Common myeloid progenitor, CD34-positive (primary cell): ENCODE measurements around the gene CHURC1.

Source experiments
- CTCF ChIA-PET: fragments of 350-600 bp; sonication (Branson Sonifier 250); formaldehyde crosslinking; loops from one replicate; lab custom pipeline; 2021; ENCODE audit warnings: antibody characterized with exemption; lab: Charles Lee
- POLR2A ChIA-PET: fragments of 350-600 bp; sonication (Branson Sonifier 250); formaldehyde crosslinking; loops from one replicate; lab custom pipeline; 2021; ENCODE audit warnings: antibody characterized with exemption; lab: Charles Lee
- DNase-seq, 3 donors: peaks; one replicate each; pipeline versions ENCODE4 v3.0.0 to v3.0.0-alpha.2; 2013
- H3K27ac ChIP-seq, 2 experiments: 1 replicate in 1 of 2; 2 replicates in 1 of 2; pipeline ENCODE4 v1.7.0; 2013; ENCODE audit warnings: inconsistent platforms in 2 of 2, low read length in 2 of 2, mild to moderate bottlenecking in 2 of 2, low read depth in 1 of 2, moderate library complexity in 1 of 2; ENCODE audit not compliant: severe bottlenecking in 2 of 2, insufficient read depth in 1 of 2, poor library complexity in 1 of 2
- H3K27me3 ChIP-seq, 5 experiments: replicated peaks in 2 of 5; 1 replicate in 3 of 5; 2 replicates in 2 of 5; pipeline versions ENCODE4 v1.6.1 to v1.7.0; 2013; ENCODE audit warnings: low read length in 4 of 5, mild to moderate bottlenecking in 2 of 5, moderate library complexity in 2 of 5, inconsistent platforms in 1 of 5; ENCODE audit not compliant: insufficient read depth in 5 of 5, control insufficient read depth in 4 of 5
- H3K36me3 ChIP-seq, 4 experiments: 1 replicate in 2 of 4; 2 replicates in 2 of 4; pipeline versions ENCODE4 v1.6.1 to v1.7.0; 2013; ENCODE audit warnings: low read length in 3 of 4, control low read depth in 1 of 4, mild to moderate bottlenecking in 1 of 4; ENCODE audit not compliant: control insufficient read depth in 4 of 4, insufficient read depth in 4 of 4
- H3K4me1 ChIP-seq, 4 experiments: 1 replicate in 3 of 4; 2 replicates in 1 of 4; pipeline versions ENCODE4 v1.6.1 to v1.7.1; 2013; ENCODE audit warnings: low read length in 3 of 4, mild to moderate bottlenecking in 3 of 4, control low read depth in 1 of 4, inconsistent platforms in 1 of 4, moderate library complexity in 1 of 4; ENCODE audit not compliant: control insufficient read depth in 4 of 4, insufficient read depth in 4 of 4; ENCODE audit errors: control extremely low read depth in 1 of 4
- H3K4me3 ChIP-seq, 7 experiments: 1 replicate in 4 of 7; 2 replicates in 3 of 7; pipeline versions ENCODE4 v1.5.1 to v1.7.0; 2013; ENCODE audit warnings: mild to moderate bottlenecking in 7 of 7, low read length in 6 of 7, moderate library complexity in 6 of 7, inconsistent platforms in 2 of 7, low read depth in 2 of 7, control low read depth in 1 of 7; ENCODE audit not compliant: insufficient read depth in 4 of 7, control insufficient read depth in 1 of 7; ENCODE audit errors: extremely low read depth in 1 of 7
- H3K9me3 ChIP-seq, 5 experiments: 1 replicate in 4 of 5; 2 replicates in 1 of 5; pipeline versions ENCODE4 v1.6.1 to v1.7.1; 2013; ENCODE audit warnings: low read length in 4 of 5, mild to moderate bottlenecking in 2 of 5, inconsistent platforms in 1 of 5, low read depth in 1 of 5, moderate library complexity in 1 of 5; ENCODE audit not compliant: control insufficient read depth in 4 of 5, insufficient read depth in 2 of 5; ENCODE audit errors: control extremely low read depth in 1 of 5
- WGBS: methylation state at CpG from one replicate; pipeline ENCODE4 v1.1.5; 2013; ENCODE audit not compliant: insufficient coverage; 5-methylcytosine and 5-hydroxymethylcytosine counted together

The CHURC1 gene

GRCh38 chr14:64870160-64870559 lies 44.1 kb upstream of the CHURC1 start:
- DNase-seq = peak; percentile 41 to 79 (median 71)
- WGBS = 0% methylated on average over 1 of the region's 2 CpGs
- ChIA-PET CTCF (interaction anchor here (0.7 to 3.4 kb wide), 7 partner anchors 10 to 202 kb away, joined by 3 to 15 read pairs (median 3); partner anchors contain the start of gene SPTB), POLR2A (interaction anchor here (0.6 to 0.7 kb wide), 5 partner anchors 10 to 55 kb away, joined by 3 to 4 read pairs (median 4); no protein-coding TSS in a partner anchor)
- Histone ChIP-seq H3K9me3 (no peaks in the 10 kb centered on the region), H3K36me3 (no peaks in the 10 kb centered on the region), H3K27ac (no peak overlapping the region), H3K4me1 (peaks cover 0 to 10% (median 6%) of the 10 kb centered on the region in 4 experiments), H3K27me3 (peaks cover 0 to 1% (median 0%) of the 10 kb centered on the region in 5 experiments), H3K4me3 (peak overlapping the region in 1 of 7 experiments; percentile 6)

- Histone ChIP-seq H3K27ac (no peak overlapping the region), H3K36me3 (no peaks in the 10 kb centered on the region), H3K4me1 (peaks cover 0 to 10% (median 6%) of the 10 kb centered on the region in 4 experiments), H3K9me3 (no peaks in the 10 kb centered on the region), H3K27me3 (peaks cover 0 to 8% (median 1%) of the 10 kb centered on the region in 5 experiments), H3K4me3 (no peak overlapping the region)
- POLR2A ChIA-PET = no interaction called here
- CTCF ChIA-PET = no interaction called here
- 100% methylated on average over 1 of the region's 2 CpGs for WGBS
- no peak for DNase-seq
Observed at GRCh38 chr14:64871344-64871743, 42.9 kb upstream of the CHURC1 start.

- Histone ChIP-seq H3K27me3 (peaks cover 5 to 21% (median 18%) of the 10 kb centered on the region in 5 experiments), H3K27ac (no peak overlapping the region), H3K36me3 (no peaks in the 10 kb centered on the region), H3K4me3 (no peak overlapping the region), H3K4me1 (peaks cover 0 to 10% (median 6%) of the 10 kb centered on the region in 4 experiments), H3K9me3 (no peaks in the 10 kb centered on the region)
- DNase-seq = no peak
- ChIA-PET POLR2A (no interaction called here), CTCF (no interaction called here)
- WGBS = 59% methylated on average over 3 of the region's 3 CpGs
Observed at GRCh38 chr14:64873506-64874219, 40.6 kb upstream of the CHURC1 start.

- 94% methylated on average over 2 of the region's 4 CpGs for WGBS
- ChIA-PET CTCF (interaction anchor here (0.9 to 1.2 kb wide), 2 partner anchors 10 to 17 kb away, joined by 4 to 11 read pairs; no protein-coding TSS in a partner anchor), POLR2A (no interaction called here)
- Histone ChIP-seq H3K4me3 (no peak overlapping the region), H3K27ac (no peak overlapping the region), H3K4me1 (peaks cover 0 to 15% (median 14%) of the 10 kb centered on the region in 4 experiments), H3K27me3 (peaks cover 5 to 35% (median 24%) of the 10 kb centered on the region in 5 experiments), H3K36me3 (no peaks in the 10 kb centered on the region), H3K9me3 (no peaks in the 10 kb centered on the region)
- DNase-seq = no peak
Observed at GRCh38 chr14:64875350-64875749, 38.9 kb upstream of the CHURC1 start.

- no peaks in the 10 kb centered on the region for H3K36me3 ChIP-seq
- H3K27ac ChIP-seq = no peak overlapping the region
- WGBS = 97% methylated on average over 4 of the region's 4 CpGs
- DNase-seq = no peak
- ChIA-PET POLR2A (no interaction called here), CTCF (interaction anchor here (1.0 to 7.0 kb wide), 6 partner anchors 9 to 54 kb away, joined by 3 to 77 read pairs (median 11); no protein-coding TSS in a partner anchor)
- H3K4me1 ChIP-seq = peaks cover 0 to 21% (median 18%) of the 10 kb centered on the region in 4 experiments
- H3K27me3 ChIP-seq = peaks cover 15 to 58% (median 33%) of the 10 kb centered on the region in 5 experiments
- no peak overlapping the region for H3K4me3 ChIP-seq
- no peaks in the 10 kb centered on the region for H3K9me3 ChIP-seq
Observed at GRCh38 chr14:64877846-64878245, 36.4 kb upstream of the CHURC1 start.

- H3K4me3 ChIP-seq = peak overlapping the region in 6 of 7 experiments; percentile 44 to 80 (median 66)
- ChIA-PET POLR2A (interaction anchor here (0.5 kb wide), 1 partner anchor 254 kb away, joined by 3 read pairs; no protein-coding TSS in a partner anchor), CTCF (interaction anchor here (1.0 to 7.0 kb wide), 5 partner anchors 10 to 56 kb away, joined by 3 to 77 read pairs (median 15); no protein-coding TSS in a partner anchor)
- peaks cover 0 to 21% (median 18%) of the 10 kb centered on the region in 4 experiments for H3K4me1 ChIP-seq
- 7% methylated on average over 41 of the region's 43 CpGs for WGBS
- no peaks in the 10 kb centered on the region for H3K9me3 ChIP-seq
- peaks cover 19 to 62% (median 35%) of the 10 kb centered on the region in 5 experiments for H3K27me3 ChIP-seq
- H3K36me3 ChIP-seq = no peaks in the 10 kb centered on the region
- DNase-seq = no peak
- no peak overlapping the region for H3K27ac ChIP-seq
Observed at GRCh38 chr14:64878837-64879634, 35.2 kb upstream of the CHURC1 start.
